HepG2 (cell line): ENCODE results near the gene L2HGDH. TPM values are rescaled to one million over a fixed set of nuclear protein-coding genes. Genes with fewer than 3 reads are reported as not detected.

ENCODE experiments used
- GTF2F1 ChIP-seq: fragments of 150-350 bp; IDR thresholded peaks from 2 replicates; pipeline ENCODE4 v1.6.1; 2014; ENCODE audit warnings: low read length
- HDAC2 ChIP-seq: sonication (generic); formaldehyde crosslinking; IDR thresholded peaks from 2 replicates; pipeline ENCODE4 v1.4.0; 2020; ENCODE audit warnings: missing genetic modification reagents
- RNF2 ChIP-seq: fragments of 450-650 bp; conservative IDR thresholded peaks from 2 replicates; pipeline ENCODE4 v1.6.1; 2016; ENCODE audit warnings: low read depth
- SCMH1 ChIP-seq: sonication (generic); formaldehyde crosslinking; IDR thresholded peaks from 2 replicates; pipeline ENCODE4 v1.9.0; 2021; ENCODE audit warnings: missing genetic modification reagents, mild to moderate bottlenecking, borderline replicate concordance
- SMARCE1 ChIP-seq: fragments of 450-650 bp; IDR thresholded peaks from 2 replicates; pipeline ENCODE4 v1.6.1; 2017; ENCODE audit warnings: borderline replicate concordance
- SMYD3 ChIP-seq: sonication (generic); formaldehyde crosslinking; IDR thresholded peaks from 2 replicates; pipeline ENCODE4 v1.8.1; 2023; ENCODE audit warnings: mild to moderate bottlenecking, missing genetic modification reagents
- SSRP1 ChIP-seq: IDR thresholded peaks from 2 replicates; pipeline ENCODE4 v1.6.1; 2016; ENCODE audit warnings: control low read depth
- ZNF234 ChIP-seq: sonication (generic); formaldehyde crosslinking; conservative IDR thresholded peaks from 2 replicates; pipeline ENCODE4 v1.5.1; 2020; ENCODE audit warnings: mild to moderate bottlenecking, missing genetic modification reagents
- ZNF331 ChIP-seq: sonication (generic); formaldehyde crosslinking; IDR thresholded peaks from 2 replicates; pipeline ENCODE4 v1.4.0; 2020; ENCODE audit warnings: missing genetic modification reagents
- polyA plus RNA-seq, 8 experiments: library from polyadenylated mRNA; depleted of rRNA in 3 of 8; stranded (reverse) in 7 of 8; unstranded in 1 of 8; fragments of >200 nt; fragmentation: Illumina TruSeq in 4 of 8; extraction: Trizol in 4 of 8; gene quantifications; 2 replicates each; pipeline versions ENCODE4 v1.2.1 to v1.2.3, GENCODE V29; 2011 to 2016; ENCODE audit warnings: low read depth in 4 of 8, missing spikeins in 1 of 8, mixed read lengths in 1 of 8; ENCODE audit not compliant: insufficient read depth in 1 of 8
- total RNA-seq, 5 experiments: library from RNA; depleted of rRNA; stranded (reverse); fragments of >200 nt; fragmentation: Illumina TruSeq; extraction: Trizol; gene quantifications; 2 replicates each; pipeline ENCODE4 v1.2.3, GENCODE V29; 2016; ENCODE audit warnings: low read depth in 1 of 5
- TF ChIP-seq, protein P1 (sequence below): sonication (generic); formaldehyde crosslinking; IDR thresholded peaks from 2 replicates; pipeline ENCODE4 v1.5.0; 2020; ENCODE audit warnings: missing genetic modification reagents
- TF ChIP-seq, protein P2 (sequence below): IDR thresholded peaks from 2 replicates; pipeline ENCODE4 v1.6.1; 2018; ENCODE audit warnings: missing genetic modification reagents, mild to moderate bottlenecking, missing compliant biosample characterization
- TF ChIP-seq, protein P3 (sequence below): sonication (generic); formaldehyde crosslinking; IDR thresholded peaks from 2 replicates; pipeline ENCODE4 v1.4.0; 2020; ENCODE audit warnings: missing genetic modification reagents, borderline replicate concordance
- TF ChIP-seq, protein P4 (sequence below): sonication (generic); formaldehyde crosslinking; IDR thresholded peaks from one replicate; pipeline ENCODE4 v1.5.1; 2020; ENCODE audit warnings: mild to moderate bottlenecking, missing genetic modification reagents; ENCODE audit errors: not compliant biosample characterization
- TF ChIP-seq, protein P5 (sequence below): sonication (generic); formaldehyde crosslinking; IDR thresholded peaks from 2 replicates; pipeline ENCODE4 v1.5.0; 2020; ENCODE audit warnings: mild to moderate bottlenecking, missing genetic modification reagents

L2HGDH gene
- total and polyA plus RNA-seq, 2 of the 13 experiments (the other 11 are each of a cell fraction or from before 2014, with no cell fraction given), result 3.3 to 5.0 TPM

- TF ChIP-seq, protein P1, sequence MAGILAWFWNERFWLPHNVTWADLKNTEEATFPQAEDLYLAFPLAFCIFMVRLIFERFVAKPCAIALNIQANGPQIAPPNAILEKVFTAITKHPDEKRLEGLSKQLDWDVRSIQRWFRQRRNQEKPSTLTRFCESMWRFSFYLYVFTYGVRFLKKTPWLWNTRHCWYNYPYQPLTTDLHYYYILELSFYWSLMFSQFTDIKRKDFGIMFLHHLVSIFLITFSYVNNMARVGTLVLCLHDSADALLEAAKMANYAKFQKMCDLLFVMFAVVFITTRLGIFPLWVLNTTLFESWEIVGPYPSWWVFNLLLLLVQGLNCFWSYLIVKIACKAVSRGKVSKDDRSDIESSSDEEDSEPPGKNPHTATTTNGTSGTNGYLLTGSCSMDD (CRISPR knock-in tag), result no peak
- TF ChIP-seq SSRP1 (CRISPR knock-in tag) (no peak), HDAC2 (CRISPR knock-in tag) (no peak), ZNF234 (CRISPR knock-in tag) (no peak), SMYD3 (CRISPR knock-in tag) (no peak), SMARCE1 (no peak), GTF2F1 (no peak), ZNF331 (CRISPR knock-in tag) (no peak; the same call in 1 of the 2 replicates), RNF2 (no peak), SCMH1 (CRISPR knock-in tag) (no peak)
- TF ChIP-seq, protein P2, sequence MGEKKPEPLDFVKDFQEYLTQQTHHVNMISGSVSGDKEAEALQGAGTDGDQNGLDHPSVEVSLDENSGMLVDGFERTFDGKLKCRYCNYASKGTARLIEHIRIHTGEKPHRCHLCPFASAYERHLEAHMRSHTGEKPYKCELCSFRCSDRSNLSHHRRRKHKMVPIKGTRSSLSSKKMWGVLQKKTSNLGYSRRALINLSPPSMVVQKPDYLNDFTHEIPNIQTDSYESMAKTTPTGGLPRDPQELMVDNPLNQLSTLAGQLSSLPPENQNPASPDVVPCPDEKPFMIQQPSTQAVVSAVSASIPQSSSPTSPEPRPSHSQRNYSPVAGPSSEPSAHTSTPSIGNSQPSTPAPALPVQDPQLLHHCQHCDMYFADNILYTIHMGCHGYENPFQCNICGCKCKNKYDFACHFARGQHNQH (CRISPR knock-in tag), result peak; percentile 78
- TF ChIP-seq, protein P3, sequence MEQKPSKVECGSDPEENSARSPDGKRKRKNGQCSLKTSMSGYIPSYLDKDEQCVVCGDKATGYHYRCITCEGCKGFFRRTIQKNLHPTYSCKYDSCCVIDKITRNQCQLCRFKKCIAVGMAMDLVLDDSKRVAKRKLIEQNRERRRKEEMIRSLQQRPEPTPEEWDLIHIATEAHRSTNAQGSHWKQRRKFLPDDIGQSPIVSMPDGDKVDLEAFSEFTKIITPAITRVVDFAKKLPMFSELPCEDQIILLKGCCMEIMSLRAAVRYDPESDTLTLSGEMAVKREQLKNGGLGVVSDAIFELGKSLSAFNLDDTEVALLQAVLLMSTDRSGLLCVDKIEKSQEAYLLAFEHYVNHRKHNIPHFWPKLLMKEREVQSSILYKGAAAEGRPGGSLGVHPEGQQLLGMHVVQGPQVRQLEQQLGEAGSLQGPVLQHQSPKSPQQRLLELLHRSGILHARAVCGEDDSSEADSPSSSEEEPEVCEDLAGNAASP (CRISPR knock-in tag), result 0 out of 2 replicates have a peak, but pooled peaks have one; percentile 14
- TF ChIP-seq, protein P4, sequence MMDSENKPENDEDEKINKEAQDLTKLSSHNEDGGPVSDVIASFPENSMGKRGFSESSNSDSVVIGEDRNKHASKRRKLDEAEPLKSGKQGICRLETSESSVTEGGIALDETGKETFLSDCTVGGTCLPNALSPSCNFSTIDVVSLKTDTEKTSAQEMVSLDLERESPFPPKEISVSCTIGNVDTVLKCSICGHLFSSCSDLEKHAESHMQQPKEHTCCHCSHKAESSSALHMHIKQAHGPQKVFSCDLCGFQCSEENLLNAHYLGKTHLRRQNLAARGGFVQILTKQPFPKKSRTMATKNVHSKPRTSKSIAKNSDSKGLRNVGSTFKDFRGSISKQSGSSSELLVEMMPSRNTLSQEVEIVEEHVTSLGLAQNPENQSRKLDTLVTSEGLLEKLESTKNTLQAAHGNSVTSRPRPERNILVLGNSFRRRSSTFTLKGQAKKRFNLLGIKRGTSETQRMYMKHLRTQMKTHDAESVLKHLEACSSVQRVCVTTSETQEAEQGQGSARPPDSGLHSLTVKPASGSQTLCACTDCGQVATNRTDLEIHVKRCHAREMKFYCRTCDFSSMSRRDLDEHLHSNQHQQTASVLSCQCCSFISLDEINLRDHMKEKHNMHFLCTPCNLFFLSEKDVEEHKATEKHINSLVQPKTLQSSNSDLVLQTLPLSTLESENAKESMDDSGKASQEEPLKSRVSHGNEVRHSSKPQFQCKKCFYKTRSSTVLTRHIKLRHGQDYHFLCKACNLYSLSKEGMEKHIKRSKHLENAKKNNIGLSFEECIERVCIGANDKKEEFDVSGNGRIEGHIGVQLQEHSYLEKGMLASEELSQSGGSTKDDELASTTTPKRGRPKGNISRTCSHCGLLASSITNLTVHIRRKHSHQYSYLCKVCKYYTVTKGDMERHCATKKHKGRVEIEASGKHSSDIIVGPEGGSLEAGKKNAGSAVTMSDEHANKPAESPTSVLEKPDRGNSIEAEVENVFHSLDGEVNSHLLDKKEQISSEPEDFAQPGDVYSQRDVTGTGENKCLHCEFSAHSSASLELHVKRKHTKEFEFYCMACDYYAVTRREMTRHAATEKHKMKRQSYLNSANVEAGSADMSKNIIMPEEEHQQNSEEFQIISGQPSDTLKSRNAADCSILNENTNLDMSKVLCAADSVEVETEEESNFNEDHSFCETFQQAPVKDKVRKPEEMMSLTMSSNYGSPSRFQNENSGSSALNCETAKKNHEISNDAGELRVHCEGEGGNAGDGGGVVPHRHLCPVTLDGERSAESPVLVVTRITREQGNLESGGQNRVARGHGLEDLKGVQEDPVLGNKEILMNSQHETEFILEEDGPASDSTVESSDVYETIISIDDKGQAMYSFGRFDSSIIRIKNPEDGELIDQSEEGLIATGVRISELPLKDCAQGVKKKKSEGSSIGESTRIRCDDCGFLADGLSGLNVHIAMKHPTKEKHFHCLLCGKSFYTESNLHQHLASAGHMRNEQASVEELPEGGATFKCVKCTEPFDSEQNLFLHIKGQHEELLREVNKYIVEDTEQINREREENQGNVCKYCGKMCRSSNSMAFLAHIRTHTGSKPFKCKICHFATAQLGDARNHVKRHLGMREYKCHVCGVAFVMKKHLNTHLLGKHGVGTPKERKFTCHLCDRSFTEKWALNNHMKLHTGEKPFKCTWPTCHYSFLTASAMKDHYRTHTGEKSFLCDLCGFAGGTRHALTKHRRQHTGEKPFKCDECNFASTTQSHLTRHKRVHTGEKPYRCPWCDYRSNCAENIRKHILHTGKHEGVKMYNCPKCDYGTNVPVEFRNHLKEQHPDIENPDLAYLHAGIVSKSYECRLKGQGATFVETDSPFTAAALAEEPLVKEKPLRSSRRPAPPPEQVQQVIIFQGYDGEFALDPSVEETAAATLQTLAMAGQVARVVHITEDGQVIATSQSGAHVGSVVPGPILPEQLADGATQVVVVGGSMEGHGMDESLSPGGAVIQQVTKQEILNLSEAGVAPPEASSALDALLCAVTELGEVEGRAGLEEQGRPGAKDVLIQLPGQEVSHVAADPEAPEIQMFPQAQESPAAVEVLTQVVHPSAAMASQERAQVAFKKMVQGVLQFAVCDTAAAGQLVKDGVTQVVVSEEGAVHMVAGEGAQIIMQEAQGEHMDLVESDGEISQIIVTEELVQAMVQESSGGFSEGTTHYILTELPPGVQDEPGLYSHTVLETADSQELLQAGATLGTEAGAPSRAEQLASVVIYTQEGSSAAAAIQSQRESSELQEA, result peak; percentile 54
- TF ChIP-seq, protein P5, sequence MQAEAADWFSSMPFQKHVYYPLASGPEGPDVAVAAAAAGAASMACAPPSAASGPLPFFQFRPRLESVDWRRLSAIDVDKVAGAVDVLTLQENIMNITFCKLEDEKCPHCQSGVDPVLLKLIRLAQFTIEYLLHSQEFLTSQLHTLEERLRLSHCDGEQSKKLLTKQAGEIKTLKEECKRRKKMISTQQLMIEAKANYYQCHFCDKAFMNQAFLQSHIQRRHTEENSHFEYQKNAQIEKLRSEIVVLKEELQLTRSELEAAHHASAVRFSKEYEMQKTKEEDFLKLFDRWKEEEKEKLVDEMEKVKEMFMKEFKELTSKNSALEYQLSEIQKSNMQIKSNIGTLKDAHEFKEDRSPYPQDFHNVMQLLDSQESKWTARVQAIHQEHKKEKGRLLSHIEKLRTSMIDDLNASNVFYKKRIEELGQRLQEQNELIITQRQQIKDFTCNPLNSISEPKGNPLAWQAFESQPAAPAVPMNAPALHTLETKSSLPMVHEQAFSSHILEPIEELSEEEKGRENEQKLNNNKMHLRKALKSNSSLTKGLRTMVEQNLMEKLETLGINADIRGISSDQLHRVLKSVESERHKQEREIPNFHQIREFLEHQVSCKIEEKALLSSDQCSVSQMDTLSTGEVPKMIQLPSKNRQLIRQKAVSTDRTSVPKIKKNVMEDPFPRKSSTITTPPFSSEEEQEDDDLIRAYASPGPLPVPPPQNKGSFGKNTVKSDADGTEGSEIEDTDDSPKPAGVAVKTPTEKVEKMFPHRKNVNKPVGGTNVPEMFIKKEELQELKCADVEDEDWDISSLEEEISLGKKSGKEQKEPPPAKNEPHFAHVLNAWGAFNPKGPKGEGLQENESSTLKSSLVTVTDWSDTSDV (CRISPR knock-in tag), result peak; percentile 75; the same call in 1 of the 2 replicates
These were observed 80.4 kb downstream of the L2HGDH start, which contains the start of gene SOS2 (continued) for GRCh38 chr14:50231475-50232275.
